CD4-positive, alpha-beta T cell (primary cell): ENCODE data around the gene APOBEC4. TPM values are rescaled to one million over a fixed set of nuclear protein-coding genes. Genes with fewer than 3 reads are reported as not detected.

Source experiments
- ATAC-seq: fragments of 200-7000 bp; cut with Tn5 transposase; one replicate; pipeline ENCODE4 v1.10.0; 2022; ENCODE audit warnings: mild to moderate bottlenecking; ENCODE audit not compliant: poor library complexity
- CTCF ChIA-PET: fragments of 350-600 bp; sonication (Branson Sonifier 250); formaldehyde crosslinking; loops from one replicate; lab custom pipeline; 2021; ENCODE audit warnings: antibody characterized with exemption, inconsistent platforms; lab: Charles Lee
- POLR2A ChIA-PET: fragments of 350-600 bp; sonication (Branson Sonifier 250); formaldehyde crosslinking; loops from one replicate; lab custom pipeline; 2021; ENCODE audit warnings: antibody characterized with exemption, inconsistent platforms; lab: Charles Lee
- DNase-seq, 14 experiments: peaks; one replicate each; pipeline ENCODE4 v3.0.0-alpha.2; 2013 to 2020; ENCODE audit warnings: mixed read lengths in 2 of 14
- H3K27ac ChIP-seq, 2 donors: one replicate each; pipeline versions ENCODE4 v1.5.1 to v1.7.0; 2013; ENCODE audit warnings: low read length in 2 of 2, low read depth in 1 of 2, mild to moderate bottlenecking in 1 of 2
- H3K27me3 ChIP-seq, 2 experiments: 1 replicate in 1 of 2; 2 replicates in 1 of 2; pipeline versions ENCODE4 v1.6.1 to v1.7.0; 2013; ENCODE audit warnings: low read length in 2 of 2, control low read depth in 1 of 2, mild to moderate bottlenecking in 1 of 2, moderate library complexity in 1 of 2; ENCODE audit not compliant: insufficient read depth in 2 of 2, control insufficient read depth in 1 of 2
- H3K36me3 ChIP-seq: one replicate; pipeline ENCODE4 v1.6.1; 2013; ENCODE audit warnings: low read length, control low read depth; ENCODE audit not compliant: insufficient read depth
- H3K4me1 ChIP-seq: one replicate; pipeline ENCODE4 v1.6.1; 2013; ENCODE audit warnings: low read length, control low read depth; ENCODE audit not compliant: insufficient read depth
- H3K4me3 ChIP-seq: one replicate; pipeline ENCODE4 v1.5.1; 2013; ENCODE audit warnings: mild to moderate bottlenecking, low read length, moderate library complexity
- H3K9me3 ChIP-seq, 2 experiments: 1 replicate in 1 of 2; 2 replicates in 1 of 2; pipeline versions ENCODE4 v1.6.1 to v1.7.0; 2013; ENCODE audit warnings: low read length in 2 of 2, mild to moderate bottlenecking in 2 of 2, control low read depth in 1 of 2, moderate library complexity in 1 of 2; ENCODE audit not compliant: control insufficient read depth in 1 of 2, insufficient read depth in 1 of 2
- H3K27ac Mint-ChIP-seq: one replicate; pipeline ENCODE4 v1.8.0; 2020; ENCODE audit warnings: mixed read lengths
- H3K27me3 Mint-ChIP-seq: one replicate; pipeline ENCODE4 v1.8.0; 2021; ENCODE audit warnings: mixed read lengths
- H3K36me3 Mint-ChIP-seq: one replicate; pipeline ENCODE4 v1.8.0; 2021; ENCODE audit warnings: low read depth, mixed read lengths
- H3K4me1 Mint-ChIP-seq: one replicate; pipeline ENCODE4 v1.8.0; 2021; ENCODE audit warnings: low read depth, mixed read lengths
- H3K4me3 Mint-ChIP-seq: one replicate; pipeline ENCODE4 v1.8.0; 2020; ENCODE audit warnings: mild to moderate bottlenecking, mixed read lengths
- H3K9me3 Mint-ChIP-seq: one replicate; pipeline ENCODE4 v1.8.0; 2020; ENCODE audit warnings: mixed read lengths
- CTCF ChIP-seq: fragments of 200-600 bp; IDR thresholded peaks from one replicate; pipeline ENCODE4 v1.8.0; 2022; ENCODE audit warnings: antibody characterized with exemption, mild to moderate bottlenecking
- intact Hi-C, 2 experiments: fragments of 100-400 bp; cut with DNase I in 1 of 2; cut with micrococcal nuclease in 1 of 2; formaldehyde crosslinking; loops; one replicate each; pipeline versions ENCODE4 v1.15.1 to v1.9.0; 2023 to 2025; cut with DNase I, micrococcal nuclease
- total RNA-seq, 174 experiments: library from RNA in 2 of 174; stranded (reverse) in 2 of 174; gene quantifications; one replicate each; pipeline ENCODE4 v1.2.3 and lab custom pipeline; 2021 to 2026

APOBEC4 gene
- total RNA-seq, 2 experiments from 2014 or later = not detected

GRCh38 chr1:183648042-183648441, 5.1 kb downstream of the APOBEC4 start:
- peaks cover 20% of the 10 kb centered on the region for H3K4me1 Mint-ChIP-seq
- DNase-seq (no peak), ATAC-seq (no peak)
- Histone ChIP-seq H3K9me3 (no peaks in the 10 kb centered on the region), H3K4me1 (peaks cover 17% of the 10 kb centered on the region), H3K27ac (no peak overlapping the region), H3K27me3 (no peaks in the 10 kb centered on the region), H3K36me3 (no peaks in the 10 kb centered on the region), H3K4me3 (no peak overlapping the region)
- CTCF ChIA-PET = no interaction called here
- intact Hi-C loops = no loop called here
- no peaks in the 10 kb centered on the region for H3K9me3 Mint-ChIP-seq
- no peaks in the 10 kb centered on the region for H3K36me3 Mint-ChIP-seq
- H3K27me3 Mint-ChIP-seq = no peaks in the 10 kb centered on the region
- H3K4me3 Mint-ChIP-seq = no peak overlapping the region
- no peak overlapping the region for H3K27ac Mint-ChIP-seq
- POLR2A ChIA-PET = interaction anchor here (0.5 to 1.3 kb wide), 3 partner anchors 9 to 14 kb away, joined by 3 to 5 read pairs (median 3); no protein-coding TSS in a partner anchor
- no peak for TF ChIP-seq CTCF

GRCh38 chr1:183646776-183647175, 6.3 kb downstream of the APOBEC4 start:
- Histone ChIP-seq H3K27me3 (no peaks in the 10 kb centered on the region), H3K4me1 (peaks cover 6% of the 10 kb centered on the region), H3K9me3 (no peaks in the 10 kb centered on the region), H3K27ac (no peak overlapping the region), H3K36me3 (no peaks in the 10 kb centered on the region), H3K4me3 (no peak overlapping the region)
- no peak for TF ChIP-seq CTCF
- H3K4me1 Mint-ChIP-seq = peaks cover 7% of the 10 kb centered on the region
- ChIA-PET POLR2A (interaction anchor here (1.3 kb wide), 1 partner anchor 13 kb away, joined by 5 read pairs; no protein-coding TSS in a partner anchor), CTCF (interaction anchor here (1.1 to 4.0 kb wide), 2 partner anchors 9 to 269 kb away, joined by 3 to 16 read pairs; no protein-coding TSS in a partner anchor)
- no peak for DNase-seq
- H3K9me3 Mint-ChIP-seq = no peaks in the 10 kb centered on the region
- no peak for ATAC-seq
- H3K27ac Mint-ChIP-seq = no peak overlapping the region
- no peaks in the 10 kb centered on the region for H3K27me3 Mint-ChIP-seq
- H3K36me3 Mint-ChIP-seq = no peaks in the 10 kb centered on the region
- intact Hi-C loops = no loop called here
- no peak overlapping the region for H3K4me3 Mint-ChIP-seq

- H3K9me3 Mint-ChIP-seq = no peaks in the 10 kb centered on the region
- no peaks in the 10 kb centered on the region for H3K4me1 Mint-ChIP-seq
- ChIA-PET POLR2A (no interaction called here), CTCF (interaction anchor here (4.0 kb wide), 1 partner anchor 10 kb away, joined by 16 read pairs; no protein-coding TSS in a partner anchor)
- Histone ChIP-seq H3K4me3 (no peak overlapping the region), H3K36me3 (no peaks in the 10 kb centered on the region), H3K27me3 (no peaks in the 10 kb centered on the region), H3K4me1 (no peaks in the 10 kb centered on the region), H3K27ac (no peak overlapping the region), H3K9me3 (no peaks in the 10 kb centered on the region)
- no peak for DNase-seq
- no peak overlapping the region for H3K4me3 Mint-ChIP-seq
- TF ChIP-seq CTCF = no peak
- intact Hi-C loops = no loop called here
- no peaks in the 10 kb centered on the region for H3K27me3 Mint-ChIP-seq
- no peak for ATAC-seq
- H3K36me3 Mint-ChIP-seq = no peaks in the 10 kb centered on the region
- H3K27ac Mint-ChIP-seq = no peak overlapping the region
Observed at GRCh38 chr1:183645531-183645930, 7.6 kb downstream of the APOBEC4 start.
